H1 (cell line): ENCODE results near the gene SFMBT2. TPM values are rescaled to one million over a fixed set of nuclear protein-coding genes. Genes with fewer than 3 reads are reported as not detected.

Experiments used
- CTCF ChIA-PET: fragments of 300-600 bp; sonication (Branson Sonifier 250); formaldehyde crosslinking; loops from one replicate; lab custom pipeline; 2021; ENCODE audit not compliant: partially characterized antibody; lab: Charles Lee
- POLR2A ChIA-PET: fragments of 300-600 bp; sonication (Branson Sonifier 250); formaldehyde crosslinking; loops from one replicate; lab custom pipeline; 2021; ENCODE audit warnings: inconsistent platforms; ENCODE audit not compliant: partially characterized antibody; lab: Charles Lee
- DNase-seq, 2 experiments: peaks; one replicate each; pipeline versions ENCODE4 v3.0.0 to v3.0.0-alpha.2; 2010 to 2022; ENCODE audit warnings: low spot score in 2 of 2, low read depth in 1 of 2, mixed read lengths in 1 of 2
- FAIRE-seq: peaks from 2 replicates; lab custom pipeline; 2011; peaks lifted over from hg19 to GRCh38; lab: Jason Lieb, UNC
- H2AFZ ChIP-seq: 2 replicates; pipeline ENCODE4 v1.8.1; 2012; ENCODE audit warnings: low read length, inconsistent platforms
- H2AK5ac ChIP-seq: 2 replicates; pipeline ENCODE4 v1.6.1; 2013; ENCODE audit warnings: low read depth, low read length
- H2BK120ac ChIP-seq: replicated peaks from 2 replicates; pipeline ENCODE3; 2013; ENCODE audit warnings: low read depth, low read length, inconsistent platforms
- H2BK12ac ChIP-seq: 2 replicates; pipeline ENCODE4 v1.6.1; 2013; ENCODE audit warnings: low read depth, low read length
- H2BK15ac ChIP-seq: 2 replicates; pipeline ENCODE4 v1.6.1; 2013; ENCODE audit warnings: low read length
- H2BK20ac ChIP-seq: 2 replicates; pipeline ENCODE4 v1.6.1; 2013; ENCODE audit warnings: low read length
- H2BK5ac ChIP-seq: 2 replicates; pipeline ENCODE4 v1.6.1; 2013; ENCODE audit warnings: low read depth, low read length
- H3K14ac ChIP-seq: 2 replicates; pipeline ENCODE4 v1.6.1; 2013; ENCODE audit warnings: inconsistent platforms; ENCODE audit not compliant: insufficient read length
- H3K18ac ChIP-seq: 2 replicates; pipeline ENCODE4 v1.6.1; 2013; ENCODE audit warnings: low read length; ENCODE audit errors: extremely low read depth
- H3K23ac ChIP-seq: 2 replicates; pipeline ENCODE4 v1.6.1; 2013; ENCODE audit warnings: inconsistent platforms; ENCODE audit not compliant: insufficient read length
- H3K23me2 ChIP-seq: 2 replicates; pipeline ENCODE4 v1.6.1; 2013; ENCODE audit warnings: low read depth, low read length
- H3K27ac ChIP-seq: 2 replicates; pipeline ENCODE4 v1.6.1; 2011; ENCODE audit warnings: low read depth, low read length, inconsistent platforms
- H3K27me3 ChIP-seq, 4 experiments: replicated peaks in 1 of 4; 1 replicate in 1 of 4; 2 replicates in 3 of 4; pipeline versions ENCODE4 v1.6.1 to v1.8.1; 2011 to 2013; ENCODE audit warnings: low read length in 3 of 4, mild to moderate bottlenecking in 3 of 4, inconsistent platforms in 2 of 4, mixed read lengths in 2 of 4, moderate library complexity in 1 of 4; ENCODE audit not compliant: control insufficient read depth in 3 of 4, insufficient read depth in 3 of 4; ENCODE audit errors: extremely low read depth in 1 of 4
- H3K36me3 ChIP-seq, 4 experiments: 2 replicates each; pipeline versions ENCODE4 v1.6.1 to v1.8.1; 2011 to 2013; ENCODE audit warnings: mild to moderate bottlenecking in 4 of 4, low read length in 3 of 4, moderate library complexity in 2 of 4, control low read depth in 1 of 4, inconsistent platforms in 1 of 4; ENCODE audit not compliant: insufficient read depth in 4 of 4, control insufficient read depth in 2 of 4
- H3K4ac ChIP-seq: replicated peaks from 2 replicates; pipeline ENCODE3; 2013; ENCODE audit warnings: low read length, low read depth, mixed read lengths, inconsistent platforms; ENCODE audit not compliant: insufficient read length
- H3K4me1 ChIP-seq, 4 experiments: replicated peaks in 1 of 4; 1 replicate in 1 of 4; 2 replicates in 3 of 4; pipeline versions ENCODE4 v1.6.1 to v1.8.1; 2011 to 2013; ENCODE audit warnings: low read length in 3 of 4, inconsistent platforms in 2 of 4, mixed read lengths in 1 of 4; ENCODE audit not compliant: insufficient read depth in 4 of 4, control insufficient read depth in 3 of 4
- H3K4me2 ChIP-seq, 2 experiments: 2 replicates each; pipeline versions ENCODE4 v1.6.1 to v1.8.1; 2011 to 2013; ENCODE audit warnings: low read depth in 2 of 2, low read length in 2 of 2, control low read depth in 1 of 2, inconsistent platforms in 1 of 2, mild to moderate bottlenecking in 1 of 2; ENCODE audit not compliant: insufficient read depth in 1 of 2
- H3K4me3 ChIP-seq, 4 experiments: fragments of 200-600, 300-600 bp in 1 of 4; sonication (generic), shearing (Covaris generic), sonication (Bioruptor Twin) in 1 of 4; 2 replicates each; pipeline versions ENCODE4 v1.5.1 to v1.8.1; 2011 to 2016; ENCODE audit warnings: low read length in 4 of 4, low read depth in 3 of 4, control low read depth in 2 of 4, inconsistent platforms in 2 of 4, mild to moderate bottlenecking in 2 of 4, mixed read lengths in 1 of 4, moderate library complexity in 1 of 4; ENCODE audit not compliant: insufficient read depth in 2 of 4; ENCODE audit errors: extremely low read depth in 1 of 4
- H3K56ac ChIP-seq: replicated peaks from 2 replicates; pipeline ENCODE3; 2013; ENCODE audit warnings: low read depth, mild to moderate bottlenecking, mixed read lengths, low read length, inconsistent platforms; ENCODE audit not compliant: insufficient read length
- H3K79me1 ChIP-seq: 2 replicates; pipeline ENCODE4 v1.6.1; 2013; ENCODE audit warnings: low read depth, low read length, control low read depth
- H3K79me2 ChIP-seq, 2 experiments: 2 replicates each; pipeline versions ENCODE4 v1.6.1 to v1.8.1; 2012 to 2013; ENCODE audit warnings: low read length in 2 of 2, mild to moderate bottlenecking in 2 of 2, inconsistent platforms in 1 of 2; ENCODE audit not compliant: insufficient read depth in 2 of 2, control insufficient read depth in 1 of 2
- H3K9ac ChIP-seq, 4 experiments: replicated peaks in 1 of 4; 1 replicate in 1 of 4; 2 replicates in 3 of 4; pipeline versions ENCODE4 v1.6.1 to v1.8.1; 2011 to 2013; ENCODE audit warnings: low read depth in 3 of 4, low read length in 3 of 4, control low read depth in 2 of 4, mild to moderate bottlenecking in 2 of 4, moderate library complexity in 2 of 4, inconsistent platforms in 1 of 4; ENCODE audit errors: extremely low read depth in 1 of 4
- H3K9me3 ChIP-seq, 2 experiments: 2 replicates each; pipeline versions ENCODE4 v1.6.1 to v1.8.1; 2012 to 2013; ENCODE audit warnings: mild to moderate bottlenecking in 2 of 2, moderate library complexity in 2 of 2, control low read depth in 1 of 2, inconsistent platforms in 1 of 2, low read depth in 1 of 2, low read length in 1 of 2, mixed read lengths in 1 of 2; ENCODE audit not compliant: insufficient read depth in 2 of 2
- H4K20me1 ChIP-seq, 2 experiments: replicated peaks in 1 of 2; 2 replicates each; pipeline versions ENCODE3 to v1.8.1; 2011 to 2013; ENCODE audit warnings: inconsistent platforms in 2 of 2, low read length in 2 of 2, mild to moderate bottlenecking in 1 of 2; ENCODE audit not compliant: insufficient read depth in 2 of 2, control insufficient read depth in 1 of 2
- H4K5ac ChIP-seq: 2 replicates; pipeline ENCODE4 v1.6.1; 2013; ENCODE audit warnings: low read length, low read depth, mixed read lengths, inconsistent platforms; ENCODE audit not compliant: insufficient read length
- H4K8ac ChIP-seq: 2 replicates; pipeline ENCODE4 v1.8.0; 2013; ENCODE audit warnings: mild to moderate bottlenecking, moderate library complexity, low read length, inconsistent platforms; ENCODE audit not compliant: insufficient read depth; ENCODE audit errors: extremely low read depth
- H4K91ac ChIP-seq: replicated peaks from 2 replicates; pipeline ENCODE3; 2013; ENCODE audit warnings: low read length, mixed read lengths, inconsistent platforms; ENCODE audit not compliant: insufficient read length
- ATF2 ChIP-seq: IDR thresholded peaks from 2 replicates; pipeline ENCODE4 v1.6.1; 2012; ENCODE audit warnings: low read length, inconsistent platforms
- CBX5 ChIP-seq: fragments of 300-800, 300-1000 bp; sonication (generic); IDR thresholded peaks from 2 replicates; pipeline ENCODE4 v1.7.1; 2016; ENCODE audit warnings: antibody characterized with exemption, low read length, low read depth
- CEBPB ChIP-seq: IDR thresholded peaks from 2 replicates; pipeline ENCODE4 v1.6.1; 2012; ENCODE audit warnings: low read depth, low read length
- E2F6 ChIP-seq: IDR thresholded peaks from 2 replicates; pipeline ENCODE4 v1.6.1; 2012; ENCODE audit warnings: inconsistent platforms
- FOSL1 ChIP-seq: IDR thresholded peaks from 2 replicates; pipeline ENCODE4 v1.6.1; 2011; ENCODE audit warnings: mild to moderate bottlenecking, low read depth, low read length, moderate library complexity; ENCODE audit not compliant: insufficient read depth
- MAFK ChIP-seq: IDR thresholded peaks from 2 replicates; pipeline ENCODE4 v1.6.1; 2012; ENCODE audit warnings: low read depth, mild to moderate bottlenecking, improper control_type of control experiment, low read length
- NRF1 ChIP-seq: IDR thresholded peaks from 2 replicates; pipeline ENCODE4 v1.6.1; 2011; ENCODE audit warnings: mild to moderate bottlenecking, low read depth, low read length, improper control_type of control experiment
- RNF2 ChIP-seq: fragments of 200-900, 300-1000 bp; sonication (generic); IDR thresholded peaks from 2 replicates; pipeline ENCODE4 v1.7.1; 2016; ENCODE audit warnings: borderline replicate concordance, low read depth, mild to moderate bottlenecking, antibody characterized with exemption, low read length; ENCODE audit not compliant: poor library complexity, severe bottlenecking; ENCODE audit errors: missing control alignments
- SAP30 ChIP-seq: fragments of 300-600 bp; sonication (generic); IDR thresholded peaks from 2 replicates; pipeline ENCODE4 v1.7.1; 2012; ENCODE audit warnings: low read length, moderate library complexity, mild to moderate bottlenecking, inconsistent platforms; ENCODE audit not compliant: insufficient read depth, insufficient replicate concordance
- SIX5 ChIP-seq: IDR thresholded peaks from 2 replicates; pipeline ENCODE4 v1.6.1; 2011; ENCODE audit warnings: mild to moderate bottlenecking, low read depth, low read length
- SP2 ChIP-seq: IDR thresholded peaks from 2 replicates; pipeline ENCODE4 v1.6.1; 2012; ENCODE audit warnings: mild to moderate bottlenecking, low read length, inconsistent platforms
- TBP ChIP-seq: IDR thresholded peaks from 2 replicates; pipeline ENCODE4 v1.6.1; 2011; ENCODE audit warnings: low read depth, low read length, improper control_type of control experiment
- WGBS, 2 experiments: shearing (Covaris generic) in 1 of 2; methylation state at CpG; one replicate each; pipeline versions ENCODE4 v1.1.6 to v1.1.7; 2013 to 2015; ENCODE audit warnings: low lambda C conversion rate in 2 of 2, mixed read lengths in 2 of 2, inconsistent platforms in 1 of 2, low coverage in 1 of 2, missing lambda C conversion rate in 1 of 2; ENCODE audit not compliant: insufficient replicate concordance in 2 of 2, insufficient coverage in 1 of 2, insufficient read length in 1 of 2; ENCODE audit errors: extremely low coverage in 1 of 2, missing lambda C conversion rate in 1 of 2; 5-methylcytosine and 5-hydroxymethylcytosine counted together
- polyA plus RNA-seq, 7 experiments: library from polyadenylated mRNA; depleted of rRNA in 3 of 7; stranded (reverse) in 5 of 7; unstranded in 2 of 7; fragments of >200 nt in 5 of 7; fragments of 200-250 nt in 2 of 7; gene quantifications; 1 replicate in 5 of 7; 2 replicates in 1 of 7; 4 replicates in 1 of 7; pipeline versions ENCODE4 v1.2.1 to v1.2.3, GENCODE V29; 2011 to 2013; ENCODE audit warnings: missing spikeins in 2 of 7, mixed read lengths in 2 of 7
- total RNA-seq: library from RNA; stranded (reverse); fragmentation: NEBNext Ultra II Directional; extraction: Animal tissue kit (Norgen Biotek cat#: 25700); gene quantifications from 2 replicates; pipeline ENCODE4 v1.2.1, GENCODE V29; 2021

SFMBT2 gene
- total and polyA plus RNA-seq, 2 of the 8 experiments (the other 6 are each of a cell fraction or from before 2014, with no cell fraction given) = 2.9 to 11.0 TPM

GRCh38 chr10:7152982-7153381 is 257.9 kb downstream of the SFMBT2 start:
- Histone ChIP-seq H2BK20ac (no peak overlapping the region), H3K4me1 (no peaks in the 10 kb centered on the region; a peak in 1 of 7 replicates), H3K23me2 (no peaks in the 10 kb centered on the region), H3K9ac (no peak overlapping the region), H2BK15ac (no peak overlapping the region), H3K4me2 (no peak overlapping the region), H2AK5ac (no peak overlapping the region), H4K5ac (no peak overlapping the region), H4K8ac (no peak overlapping the region), H3K27ac (no peak overlapping the region), H3K36me3 (no peaks in the 10 kb centered on the region), H3K79me1 (no peaks in the 10 kb centered on the region), H3K79me2 (no peaks in the 10 kb centered on the region), H3K27me3 (no peaks in the 10 kb centered on the region; a peak in 1 of 7 replicates), H4K91ac (no peak overlapping the region), H3K9me3 (no peaks in the 10 kb centered on the region), H3K23ac (no peak overlapping the region), H2BK5ac (no peak overlapping the region), H2BK120ac (no peak overlapping the region), H3K4ac (no peak overlapping the region), H3K14ac (no peak overlapping the region), H3K4me3 (no peak overlapping the region), H3K18ac (no peak overlapping the region), H2AFZ (no peak overlapping the region), H2BK12ac (no peak overlapping the region), H3K56ac (no peak overlapping the region), H4K20me1 (no peaks in the 10 kb centered on the region)
- WGBS, 2 experiments = 99% methylated on average over 3 of the region's 3 CpGs; no CpG with 5 or more reads in 1 of the 2 experiments
- no peak for DNase-seq
- no peak for FAIRE-seq
- CTCF ChIA-PET = interaction anchor here (0.7 to 1.8 kb wide), 4 partner anchors 9 to 98 kb away, joined by 3 to 6 read pairs (median 4); no protein-coding TSS in a partner anchor
- POLR2A ChIA-PET = no interaction called here
- TF ChIP-seq NRF1 (no peak), SAP30 (no peak), SP2 (no peak), FOSL1 (no peak), ATF2 (no peak), CBX5 (no peak), SIX5 (no peak), MAFK (no peak), TBP (no peak), E2F6 (no peak), RNF2 (no peak), CEBPB (no peak)
